Osteoblast (primary cell): Measurements from ENCODE around the gene RPLP1. TPM values are rescaled to one million over a fixed set of nuclear protein-coding genes. Genes with fewer than 3 reads are reported as not detected.

Experiments
- DNase-seq: peaks from one replicate; pipeline ENCODE4 v3.0.0; 2011; ENCODE audit warnings: low spot score, mixed read lengths; ENCODE audit not compliant: insufficient read length; ENCODE audit errors: missing footprints
- H2AFZ ChIP-seq: 2 replicates; pipeline ENCODE4 v1.6.0; 2011; ENCODE audit warnings: mild to moderate bottlenecking, low read length
- H3K27ac ChIP-seq: 2 replicates; pipeline ENCODE4 v1.5.1; 2011; ENCODE audit warnings: mild to moderate bottlenecking, low read depth, low read length, moderate library complexity
- H3K27me3 ChIP-seq: 2 replicates; pipeline ENCODE4 v1.6.0; 2012; ENCODE audit warnings: mild to moderate bottlenecking, control low read depth, inconsistent platforms, low read length, moderate library complexity; ENCODE audit not compliant: insufficient read depth
- H3K36me3 ChIP-seq: 2 replicates; pipeline ENCODE4 v1.5.1; 2011; ENCODE audit warnings: mild to moderate bottlenecking, low read length, control low read depth, moderate library complexity; ENCODE audit not compliant: insufficient read depth
- H3K4me1 ChIP-seq: 2 replicates; pipeline ENCODE4 v1.5.1; 2011; ENCODE audit warnings: mild to moderate bottlenecking, low read length, control low read depth, moderate library complexity; ENCODE audit not compliant: insufficient read depth
- H3K4me2 ChIP-seq: 2 replicates; pipeline ENCODE4 v1.6.0; 2011; ENCODE audit warnings: mild to moderate bottlenecking, low read length; ENCODE audit not compliant: insufficient read depth
- H3K4me3 ChIP-seq: fragments of 200-600 bp; sonication (generic); 3 replicates; pipeline ENCODE4 v1.5.1; 2012; ENCODE audit warnings: mild to moderate bottlenecking, low read length, inconsistent platforms; ENCODE audit not compliant: insufficient read depth
- H3K79me2 ChIP-seq: 2 replicates; pipeline ENCODE4 v1.6.0; 2012; ENCODE audit warnings: mild to moderate bottlenecking, low read length, control low read depth, inconsistent platforms; ENCODE audit not compliant: insufficient read depth
- H3K9me3 ChIP-seq: 2 replicates; pipeline ENCODE4 v1.5.1; 2011; ENCODE audit warnings: low read depth, low read length, control low read depth
- H4K20me1 ChIP-seq: 2 replicates; pipeline ENCODE4 v1.6.0; 2012; ENCODE audit warnings: mild to moderate bottlenecking, low read length, control low read depth; ENCODE audit not compliant: insufficient read depth
- total RNA-seq: library from RNA; depleted of rRNA; stranded (reverse); fragments of >200 nt; gene quantifications from 2 replicates; pipeline ENCODE4 v1.2.3, GENCODE V29; 2012
- TF ChIP-seq, protein P1 (sequence below): IDR thresholded peaks from 2 replicates; pipeline ENCODE4 v1.5.1; 2011; ENCODE audit warnings: mild to moderate bottlenecking, low read depth, low read length, moderate library complexity; ENCODE audit errors: extremely low read depth

Gene RPLP1
- total RNA-seq, 1 donor: 71.7 TPM

DNA sequence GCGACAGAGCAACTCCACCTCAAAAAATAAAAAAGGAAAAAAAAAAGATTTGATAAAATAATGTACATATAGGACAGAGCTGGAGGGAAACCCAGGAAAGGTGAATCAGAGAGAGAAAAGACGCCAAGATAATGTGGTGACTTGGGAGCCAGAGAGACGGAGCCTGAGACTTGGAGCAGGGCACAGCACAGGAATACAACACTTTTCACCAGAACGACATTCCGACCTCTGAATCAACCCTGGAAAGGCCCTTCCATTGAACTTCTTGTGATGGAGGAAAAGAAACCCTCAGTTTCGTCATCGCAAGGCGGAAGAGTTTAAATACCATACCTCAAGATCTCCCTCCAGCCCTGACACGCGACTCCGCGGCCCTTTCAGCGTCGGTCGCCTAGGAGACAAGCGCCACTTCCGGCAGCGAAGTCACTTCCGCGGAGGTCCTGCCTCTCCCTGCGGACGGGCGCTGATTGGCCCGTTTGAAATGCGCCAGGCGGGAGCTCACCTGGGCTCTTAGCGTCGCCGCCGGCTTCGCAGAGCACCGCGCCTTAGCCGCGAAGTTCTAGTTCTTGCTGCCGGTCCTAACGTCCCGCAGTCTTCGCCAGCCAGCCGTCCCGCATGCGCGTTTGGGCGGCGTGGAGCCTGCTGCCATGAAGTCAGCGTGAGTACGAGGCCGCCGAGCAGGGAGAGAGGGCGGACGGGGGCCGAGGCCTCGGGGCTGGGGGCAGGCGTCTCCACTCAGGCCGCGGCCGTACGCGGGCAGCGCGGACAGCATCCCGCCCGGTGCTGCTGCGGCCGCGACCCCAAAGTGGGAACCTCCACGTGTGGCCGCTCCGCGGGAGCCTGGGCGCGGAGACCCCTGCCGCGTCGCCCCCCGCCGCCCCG is 38.6 kb upstream of the RPLP1 start, which contains the start of gene KIF23:
Gene KIF23 (plus strand): TSS at position 528 of the 879 bp plus-strand sequence. CDS start 117 bp downstream, at position 645.
- TF ChIP-seq, protein P1, sequence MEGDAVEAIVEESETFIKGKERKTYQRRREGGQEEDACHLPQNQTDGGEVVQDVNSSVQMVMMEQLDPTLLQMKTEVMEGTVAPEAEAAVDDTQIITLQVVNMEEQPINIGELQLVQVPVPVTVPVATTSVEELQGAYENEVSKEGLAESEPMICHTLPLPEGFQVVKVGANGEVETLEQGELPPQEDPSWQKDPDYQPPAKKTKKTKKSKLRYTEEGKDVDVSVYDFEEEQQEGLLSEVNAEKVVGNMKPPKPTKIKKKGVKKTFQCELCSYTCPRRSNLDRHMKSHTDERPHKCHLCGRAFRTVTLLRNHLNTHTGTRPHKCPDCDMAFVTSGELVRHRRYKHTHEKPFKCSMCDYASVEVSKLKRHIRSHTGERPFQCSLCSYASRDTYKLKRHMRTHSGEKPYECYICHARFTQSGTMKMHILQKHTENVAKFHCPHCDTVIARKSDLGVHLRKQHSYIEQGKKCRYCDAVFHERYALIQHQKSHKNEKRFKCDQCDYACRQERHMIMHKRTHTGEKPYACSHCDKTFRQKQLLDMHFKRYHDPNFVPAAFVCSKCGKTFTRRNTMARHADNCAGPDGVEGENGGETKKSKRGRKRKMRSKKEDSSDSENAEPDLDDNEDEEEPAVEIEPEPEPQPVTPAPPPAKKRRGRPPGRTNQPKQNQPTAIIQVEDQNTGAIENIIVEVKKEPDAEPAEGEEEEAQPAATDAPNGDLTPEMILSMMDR: no peak
- Histone ChIP-seq H3K79me2 (peaks cover 88% of the 10 kb centered on the region), H3K4me1 (peaks cover 40% of the 10 kb centered on the region)

GRCh38 chr15:69414701-69415167 is 37.9 kb upstream of the RPLP1 start:
- peak overlapping the region; percentile 92 for H3K4me2 ChIP-seq
- DNase-seq: peak; percentile 90
- TF ChIP-seq, protein P1: no peak
- H3K27ac ChIP-seq: peak overlapping the region; percentile 87
- H3K9me3 ChIP-seq: no peaks in the 10 kb centered on the region
- H3K4me3 ChIP-seq: peak overlapping the region; percentile 92
- H3K79me2 ChIP-seq: peaks cover 88% of the 10 kb centered on the region
- peak overlapping the region; percentile 94 for H2AFZ ChIP-seq
- H3K4me1 ChIP-seq: peaks cover 40% of the 10 kb centered on the region
- peaks cover 8% of the 10 kb centered on the region for H3K36me3 ChIP-seq
- no peaks in the 10 kb centered on the region for H3K27me3 ChIP-seq
- peaks cover 20% of the 10 kb centered on the region for H4K20me1 ChIP-seq

More for the DNA sequence above, 38.6 kb upstream of the RPLP1 start, which contains the start of gene KIF23:
- Histone ChIP-seq H4K20me1 (peaks cover 25% of the 10 kb centered on the region), H3K4me3 (peak within 1 kb of the TSS; percentile 92), H3K36me3 (peaks cover 1% of the 10 kb centered on the region), H2AFZ (peak within 1 kb of the TSS; percentile 94), H3K27me3 (no peaks in the 10 kb centered on the region), H3K9me3 (no peaks in the 10 kb centered on the region), H3K27ac (peak within 1 kb of the TSS; percentile 87), H3K4me2 (peak within 1 kb of the TSS; percentile 92)
- peak; percentile 97 for DNase-seq

- Histone ChIP-seq H2AFZ (peak overlapping the region; percentile 13), H4K20me1 (peaks cover 15% of the 10 kb centered on the region), H3K4me2 (peak overlapping the region; percentile 92), H3K27me3 (no peaks in the 10 kb centered on the region), H3K27ac (peak overlapping the region; percentile 87), H3K4me1 (peaks cover 40% of the 10 kb centered on the region), H3K79me2 (peaks cover 88% of the 10 kb centered on the region), H3K4me3 (peak overlapping the region; percentile 92), H3K36me3 (peaks cover 14% of the 10 kb centered on the region), H3K9me3 (no peaks in the 10 kb centered on the region)
- DNase-seq: no peak
- TF ChIP-seq, protein P1: no peak
These were observed 37.2 kb upstream of the RPLP1 start for GRCh38 chr15:69415381-69415780.

DNA sequence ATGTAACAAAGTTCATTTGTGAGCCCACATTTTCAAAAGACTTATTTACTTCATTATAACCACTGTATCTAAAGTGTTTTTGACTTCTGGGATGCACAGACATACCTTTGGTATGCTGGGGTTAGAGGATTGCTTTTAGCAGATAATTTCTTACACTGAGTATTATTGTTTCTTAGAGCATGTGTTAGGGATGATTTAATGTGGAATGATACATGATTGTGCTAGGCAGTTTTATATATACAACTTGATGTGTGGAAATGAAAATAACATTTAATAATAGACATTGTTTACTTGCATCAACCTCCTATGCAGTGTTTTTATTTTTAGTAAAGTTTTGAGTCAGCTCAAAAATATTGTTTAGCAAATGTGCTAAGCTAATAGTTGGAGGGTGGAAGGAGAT is 35.0 kb upstream of the RPLP1 start:
- peaks cover 25% of the 10 kb centered on the region for H3K36me3 ChIP-seq

More for the DNA sequence above, 35.0 kb upstream of the RPLP1 start:
- peaks cover 46% of the 10 kb centered on the region for H3K4me1 ChIP-seq
- peak overlapping the region; percentile 9 for H3K27ac ChIP-seq
- no peak for DNase-seq
- H3K9me3 ChIP-seq: no peaks in the 10 kb centered on the region
- H3K27me3 ChIP-seq: no peaks in the 10 kb centered on the region
- TF ChIP-seq, protein P1: no peak
- peak overlapping the region; percentile 11 for H2AFZ ChIP-seq
- no peak overlapping the region for H3K4me2 ChIP-seq
- no peak overlapping the region for H3K4me3 ChIP-seq
- H3K79me2 ChIP-seq: peaks cover 73% of the 10 kb centered on the region
- H4K20me1 ChIP-seq: peaks cover 8% of the 10 kb centered on the region
